SW 1271 (cell line): ENCODE data around the gene RWDD1.
A peak's percentile ranks its signal among the peaks of the same experiment; 100 is the strongest.
"Not testable (repeated sequence)": the region's sequence is repeated elsewhere in the genome, so short reads cannot be mapped to it uniquely, and the experiment has no call there.

ENCODE experiments used
- DNase-seq, 2 experiments: peaks; one replicate each; lab custom pipeline; 2025; lab: John Stamatoyannopoulos, UW

Gene RWDD1

GRCh38 chr6:116560130-116560529 is 11.2 kb upstream of the RWDD1 start:
- no peak for DNase-seq

- peak in 1 of 2 experiments; percentile 61 for DNase-seq
Observed at GRCh38 chr6:116561377-116562018, 9.8 kb upstream of the RWDD1 start.

GRCh38 chr6:116562019-116562403 is 9.3 kb upstream of the RWDD1 start:
- DNase-seq, result no peak

- DNase-seq, result no peak
Observed at GRCh38 chr6:116562614-116563013, 8.7 kb upstream of the RWDD1 start.

GRCh38 chr6:116563830-116564229 is 7.5 kb upstream of the RWDD1 start:
- DNase-seq, result no peak

GRCh38 chr6:116564311-116564710 is 7.0 kb upstream of the RWDD1 start:
- DNase-seq, result no peak

GRCh38 chr6:116564921-116565872 is 6.1 kb upstream of the RWDD1 start:
- no peak for DNase-seq

- no peak for DNase-seq
Observed at GRCh38 chr6:116568111-116568510, 3.2 kb upstream of the RWDD1 start.

GRCh38 chr6:116568821-116569755 is 2.2 kb upstream of the RWDD1 start:
- DNase-seq, result no peak

GRCh38 chr6:116571683-116572000 is 338 bp downstream of the RWDD1 start:
- no peak for DNase-seq

GRCh38 chr6:116572162-116572561 is 858 bp downstream of the RWDD1 start:
- no peak for DNase-seq

GRCh38 chr6:116575227-116575626 is 3.9 kb downstream of the RWDD1 start:
- DNase-seq, result no peak

GRCh38 chr6:116577486-116577885 is 6.2 kb downstream of the RWDD1 start:
- no peak for DNase-seq

GRCh38 chr6:116578335-116578734 is 7.0 kb downstream of the RWDD1 start:
- no peak for DNase-seq

GRCh38 chr6:116579143-116579542 is 7.8 kb downstream of the RWDD1 start:
- no peak for DNase-seq

- no peak for DNase-seq
Observed at GRCh38 chr6:116580198-116580597, 8.9 kb downstream of the RWDD1 start.

- DNase-seq, result no peak
Observed at GRCh38 chr6:116586276-116586675, 15.0 kb downstream of the RWDD1 start.

GRCh38 chr6:116586738-116587137 is 15.4 kb downstream of the RWDD1 start:
- DNase-seq, result no peak

GRCh38 chr6:116595247-116595646 is 23.9 kb downstream of the RWDD1 start:
- DNase-seq, result no peak

- no peak for DNase-seq
Observed at GRCh38 chr6:116596815-116597214, 25.5 kb downstream of the RWDD1 start.

- not testable (repeated sequence) for DNase-seq
Observed at GRCh38 chr6:116603916-116604315, 32.6 kb downstream of the RWDD1 start.

- DNase-seq, result not testable (repeated sequence)
Observed at GRCh38 chr6:116604868-116605267, 33.6 kb downstream of the RWDD1 start.
